Measurements from ENCODE around the gene FEM1C. TPM values are rescaled to one million over a fixed set of nuclear protein-coding genes. Genes with fewer than 3 reads are reported as not detected.

The FEM1C gene
- total RNA-seq, 4 donors from 2014 or later, result 32.0 to 73.9 (median 44.7) TPM

- Histone ChIP-seq H3K27me3 (no peaks in the 10 kb centered on the region), H3K4me1 (peaks cover 0 to 20% (median 4%) of the 10 kb centered on the region in 3 donors), H3K36me3 (peaks cover 2 to 6% of the 10 kb centered on the region in 2 donors), H3K4me3 (no peak overlapping the region), H3K9me3 (no peaks in the 10 kb centered on the region), H3K27ac (no peak overlapping the region)
- WGBS, 2 donors (ENCODE audit: low coverage in 1 of 2), result 100% methylated on average over 1 of the region's 1 CpG
- TF ChIP-seq EP300 (IDR thresholded peaks at IDR 0.05) (no peak), POLR2A (IDR thresholded peaks at IDR 0.05) (no peak), CTCF (IDR thresholded peaks at IDR 0.05) (no peak), POLR2AphosphoS5 (IDR thresholded peaks at IDR 0.05) (no peak)
- no peak for ATAC-seq
Observed at GRCh38 chr5:115585265-115585664, 40.7 kb upstream of the FEM1C start.

- Histone ChIP-seq H3K4me3 (no peak overlapping the region), H3K27me3 (no peaks in the 10 kb centered on the region), H3K27ac (no peak overlapping the region), H3K9me3 (no peaks in the 10 kb centered on the region), H3K4me1 (peaks cover 0 to 18% (median 2%) of the 10 kb centered on the region in 3 donors), H3K36me3 (peaks cover 2 to 6% of the 10 kb centered on the region in 2 donors)
- WGBS, 2 donors (ENCODE audit: low coverage in 1 of 2), result 61 to 69% methylated on average over 1 of the region's 1 CpG
- TF ChIP-seq POLR2A (IDR thresholded peaks at IDR 0.05), result no peak
- TF ChIP-seq CTCF (IDR thresholded peaks at IDR 0.05), result no peak
- TF ChIP-seq EP300 (IDR thresholded peaks at IDR 0.05), result no peak
- TF ChIP-seq POLR2AphosphoS5 (IDR thresholded peaks at IDR 0.05), result no peak
- ATAC-seq, result no peak
Observed at GRCh38 chr5:115584501-115584900, 39.9 kb upstream of the FEM1C start.

- no peak overlapping the region for H3K4me3 ChIP-seq
- H3K27me3 ChIP-seq, result no peaks in the 10 kb centered on the region
- WGBS, 2 donors (ENCODE audit: low coverage in 1 of 2), result 35 to 95% methylated on average over 2 to 3 of the region's 3 CpGs
- no peaks in the 10 kb centered on the region for H3K9me3 ChIP-seq
- TF ChIP-seq POLR2A (IDR thresholded peaks at IDR 0.05), result no peak
- TF ChIP-seq POLR2AphosphoS5 (IDR thresholded peaks at IDR 0.05), result no peak
- TF ChIP-seq CTCF (IDR thresholded peaks at IDR 0.05), result no peak
- TF ChIP-seq EP300 (IDR thresholded peaks at IDR 0.05), result no peak
- ATAC-seq, result no peak
- no peak overlapping the region for H3K27ac ChIP-seq
- peaks cover 0 to 8% (median 0%) of the 10 kb centered on the region in 3 donors for H3K4me1 ChIP-seq
- peaks cover 2 to 6% of the 10 kb centered on the region in 2 donors for H3K36me3 ChIP-seq
Observed at GRCh38 chr5:115583474-115583873, 38.9 kb upstream of the FEM1C start.

- no peaks in the 10 kb centered on the region for H3K27me3 ChIP-seq
- TF ChIP-seq POLR2A (IDR thresholded peaks at IDR 0.05) (no peak), CTCF (IDR thresholded peaks at IDR 0.05) (no peak), POLR2AphosphoS5 (IDR thresholded peaks at IDR 0.05) (no peak), EP300 (IDR thresholded peaks at IDR 0.05) (no peak)
- H3K27ac ChIP-seq, result no peak overlapping the region
- no peaks in the 10 kb centered on the region for H3K9me3 ChIP-seq
- WGBS, 2 donors (ENCODE audit: low coverage in 1 of 2), result 86 to 100% methylated on average over 1 to 2 of the region's 2 CpGs
- H3K4me3 ChIP-seq, result no peak overlapping the region
- no peaks in the 10 kb centered on the region for H3K4me1 ChIP-seq
- no peak for ATAC-seq
- peaks cover 2 to 6% of the 10 kb centered on the region in 2 donors for H3K36me3 ChIP-seq
Observed at GRCh38 chr5:115580941-115581340, 36.4 kb upstream of the FEM1C start.

GRCh38 chr5:115579747-115580173 lies 35.2 kb upstream of the FEM1C start:
- Histone ChIP-seq H3K27me3 (no peaks in the 10 kb centered on the region), H3K4me3 (no peak overlapping the region), H3K9me3 (no peaks in the 10 kb centered on the region), H3K27ac (no peak overlapping the region), H3K4me1 (peaks cover 0 to under 1% (median 0%) of the 10 kb centered on the region in 3 donors), H3K36me3 (peaks cover 2 to 6% of the 10 kb centered on the region in 2 donors)
- no peak for TF ChIP-seq CTCF (IDR thresholded peaks at IDR 0.05)
- no peak for TF ChIP-seq EP300 (IDR thresholded peaks at IDR 0.05)
- TF ChIP-seq POLR2A (IDR thresholded peaks at IDR 0.05), result no peak
- no peak for TF ChIP-seq POLR2AphosphoS5 (IDR thresholded peaks at IDR 0.05)
- WGBS, 2 donors (ENCODE audit: low coverage in 1 of 2), result 75 to 80% methylated on average over 6 of the region's 6 CpGs
- ATAC-seq, result no peak

Measured in gastroesophageal sphincter (tissue), 4 donors.